GM12892 (cell line): ENCODE results near the gene HDAC1.

Source experiments
- POLR2A ChIP-seq: IDR thresholded peaks from 2 replicates; pipeline ENCODE4 v1.6.1; 2011; ENCODE audit warnings: low read depth, low read length, control low read depth
- POLR2AphosphoS5 ChIP-seq: IDR thresholded peaks from 2 replicates; pipeline ENCODE4 v1.6.1; 2011; ENCODE audit warnings: low read depth, low read length, control low read depth

DNA sequence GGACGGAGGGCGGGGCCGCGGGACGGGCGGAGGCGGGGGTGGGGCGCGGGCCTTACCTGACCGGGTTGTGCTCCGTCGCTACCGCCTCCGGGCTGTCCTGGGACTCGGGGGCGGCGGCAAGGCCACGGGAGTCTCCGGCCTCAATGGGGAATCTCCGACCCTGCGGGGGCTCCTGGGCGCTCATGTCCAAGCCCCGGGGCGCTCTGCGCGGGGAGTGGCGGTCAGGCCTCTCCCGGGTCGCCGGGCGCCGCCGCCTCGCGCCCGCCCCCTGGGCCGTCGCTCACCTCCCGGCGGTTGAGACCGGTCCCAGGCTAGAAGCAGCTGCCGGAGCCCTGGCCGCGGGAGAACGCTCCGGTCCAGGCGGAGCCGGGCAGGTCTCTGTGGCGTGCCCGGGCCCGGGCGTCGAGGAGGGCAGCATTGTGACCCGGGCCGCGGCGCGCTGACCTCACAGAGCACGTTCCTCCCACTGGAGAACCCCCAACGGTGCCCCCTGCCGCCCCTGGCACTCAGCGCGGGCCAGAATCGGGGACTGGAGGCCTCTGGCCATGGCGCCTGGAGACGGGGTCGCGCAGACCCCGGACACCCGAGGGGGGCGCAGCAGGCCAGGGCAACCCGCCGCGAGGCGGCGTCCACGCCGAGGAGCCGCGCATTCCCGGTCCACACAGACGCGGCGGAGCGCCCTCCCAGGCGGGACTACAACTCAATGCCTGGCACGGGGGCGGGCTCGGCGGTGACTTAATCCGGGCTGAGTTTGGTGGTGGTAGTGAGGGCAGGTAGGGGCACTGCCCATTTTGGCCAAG is 70.0 kb downstream of the HDAC1 start:
- TF ChIP-seq POLR2AphosphoS5 (no peak), POLR2A (peak; percentile 35; the same call in 1 of the 2 replicates)
